Mucosa of rectum (tissue), 2 donors: ENCODE measurements around the gene TACC3.
A peak's percentile ranks its signal among the peaks of the same experiment; 100 is the strongest.

Experiments used
- H3K27ac ChIP-seq, 2 donors: one replicate each; pipeline ENCODE4 v1.7.0; 2013; ENCODE audit warnings: inconsistent platforms in 2 of 2, low read depth in 2 of 2, low read length in 2 of 2
- H3K27me3 ChIP-seq, 2 donors: one replicate each; pipeline ENCODE4 v1.7.0; 2013; ENCODE audit warnings: low read length in 2 of 2; ENCODE audit not compliant: control insufficient read depth in 2 of 2, insufficient read depth in 2 of 2
- H3K36me3 ChIP-seq, 2 donors: one replicate each; pipeline ENCODE4 v1.7.0; 2013; ENCODE audit warnings: low read length in 2 of 2; ENCODE audit not compliant: control insufficient read depth in 2 of 2, insufficient read depth in 2 of 2
- H3K4me1 ChIP-seq, 2 donors: one replicate each; pipeline ENCODE4 v1.7.0; 2013; ENCODE audit warnings: low read length in 2 of 2, mild to moderate bottlenecking in 1 of 2; ENCODE audit not compliant: control insufficient read depth in 2 of 2, insufficient read depth in 2 of 2
- H3K4me3 ChIP-seq, 2 donors: one replicate each; pipeline ENCODE4 v1.7.0; 2013; ENCODE audit warnings: low read length in 2 of 2
- H3K9ac ChIP-seq, 2 donors: one replicate each; pipeline ENCODE4 v1.7.0; 2013; ENCODE audit warnings: low read length in 2 of 2, low read depth in 1 of 2, mild to moderate bottlenecking in 1 of 2
- H3K9me3 ChIP-seq, 2 donors: one replicate each; pipeline ENCODE4 v1.7.0; 2013; ENCODE audit warnings: low read length in 2 of 2; ENCODE audit not compliant: control insufficient read depth in 2 of 2
- donor health status: healthy.
- donor health status: Normal muscosa, but diverticular disease.

The TACC3 gene

DNA sequence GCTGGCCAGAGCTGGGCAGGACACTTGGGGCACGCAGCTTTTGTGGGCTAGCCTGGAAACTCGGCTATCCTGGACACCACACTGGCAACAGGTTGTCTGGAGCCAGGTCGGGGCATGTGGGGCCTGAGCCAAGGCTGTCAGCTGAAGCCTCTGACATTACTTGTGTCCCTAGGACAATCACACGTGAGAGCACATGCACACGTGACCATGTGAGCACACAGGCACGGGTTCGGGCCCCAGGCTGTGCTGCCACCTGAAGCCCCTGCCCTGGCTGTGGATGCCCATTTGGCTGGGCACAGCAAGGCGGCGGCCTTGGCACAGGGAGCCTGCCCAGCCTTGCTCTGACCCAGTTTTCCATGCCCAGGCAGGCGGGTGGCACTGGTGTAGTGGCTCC, 63.1 kb downstream of the TACC3 start:
- Histone ChIP-seq H3K4me3 (no peak overlapping the region), H3K27me3 (peaks cover 0 to 3% of the 10 kb centered on the region in 2 donors), H3K4me1 (peaks cover 0 to 5% of the 10 kb centered on the region in 2 donors), H3K9ac (no peak overlapping the region), H3K9me3 (no peaks in the 10 kb centered on the region), H3K27ac (no peak overlapping the region), H3K36me3 (no peaks in the 10 kb centered on the region)

- H3K9ac ChIP-seq = no peak overlapping the region
- no peak overlapping the region for H3K27ac ChIP-seq
- H3K27me3 ChIP-seq = peaks cover 0 to 3% of the 10 kb centered on the region in 2 donors
- peaks cover 0 to 5% of the 10 kb centered on the region in 2 donors for H3K4me1 ChIP-seq
- H3K36me3 ChIP-seq = no peaks in the 10 kb centered on the region
- H3K4me3 ChIP-seq = no peak overlapping the region
- no peaks in the 10 kb centered on the region for H3K9me3 ChIP-seq
Observed at GRCh38 chr4:1784789-1785591, 63.7 kb downstream of the TACC3 start.

DNA sequence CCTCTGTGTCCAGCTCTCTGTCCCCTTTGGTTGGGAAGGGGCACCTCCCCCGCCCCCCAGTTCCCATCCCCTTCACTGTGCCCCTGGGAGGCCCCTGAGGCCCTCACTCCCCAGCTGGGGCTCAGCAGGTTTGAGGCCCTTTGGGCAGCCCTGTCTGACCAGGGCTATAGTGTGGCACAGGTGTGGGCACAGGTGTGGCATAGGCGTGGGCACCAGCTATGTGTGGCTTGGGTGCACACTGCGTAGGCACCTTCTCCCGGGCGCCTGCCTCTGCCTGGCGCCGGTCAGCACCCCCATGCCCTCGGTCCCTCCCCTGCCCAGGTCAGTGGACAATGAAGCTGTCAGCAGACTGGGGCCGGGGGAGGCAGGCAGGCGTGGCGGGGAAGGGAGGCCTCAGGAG, 64.3 kb downstream of the TACC3 start:
- Histone ChIP-seq H3K36me3 (no peaks in the 10 kb centered on the region), H3K27me3 (peaks cover 0 to 6% of the 10 kb centered on the region in 2 donors), H3K4me3 (no peak overlapping the region), H3K4me1 (peaks cover 0 to 5% of the 10 kb centered on the region in 2 donors), H3K27ac (no peak overlapping the region), H3K9me3 (no peaks in the 10 kb centered on the region), H3K9ac (no peak overlapping the region)

GRCh38 chr4:1786544-1787362, 65.4 kb downstream of the TACC3 start:
- Histone ChIP-seq H3K27ac (no peak overlapping the region), H3K4me1 (peaks cover 0 to 5% of the 10 kb centered on the region in 2 donors), H3K27me3 (peaks cover 0 to 9% of the 10 kb centered on the region in 2 donors), H3K9me3 (no peaks in the 10 kb centered on the region), H3K9ac (no peak overlapping the region), H3K4me3 (no peak overlapping the region), H3K36me3 (no peaks in the 10 kb centered on the region)

DNA sequence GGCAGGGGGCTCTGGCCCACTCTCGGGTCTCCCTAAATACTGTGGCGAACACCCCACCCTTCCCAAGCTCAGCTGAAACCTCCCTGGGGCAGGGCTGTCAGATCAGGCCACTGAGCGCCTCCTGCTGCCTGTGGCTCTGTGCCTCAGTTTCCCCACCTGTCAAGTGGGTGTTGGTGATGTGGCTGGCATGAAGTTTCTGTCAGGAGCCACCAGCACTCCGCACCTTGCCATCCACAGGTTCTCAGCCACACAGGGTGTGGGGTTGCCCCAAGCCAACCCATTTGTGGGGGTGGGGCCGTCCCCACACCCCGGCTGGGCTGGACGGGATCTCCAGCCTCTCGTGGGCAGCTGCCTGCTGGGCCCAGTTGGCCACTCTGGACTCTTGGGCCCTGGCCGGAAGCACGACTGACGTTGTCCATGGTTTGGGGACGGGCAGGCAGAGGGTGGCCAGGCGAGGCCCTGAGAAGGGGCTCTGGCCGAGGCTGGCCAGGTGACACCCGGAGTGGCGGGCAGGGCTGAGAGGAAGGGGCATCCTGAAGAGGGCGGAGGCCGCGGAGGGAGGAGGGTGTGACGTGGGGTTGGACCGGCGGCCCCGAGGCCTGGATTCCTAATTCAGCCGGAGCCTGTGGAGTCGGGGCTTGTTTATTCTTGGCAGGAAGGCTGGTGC, 66.2 kb downstream of the TACC3 start:
- H3K27me3 ChIP-seq = peaks cover 0 to 9% of the 10 kb centered on the region in 2 donors
- no peak overlapping the region for H3K27ac ChIP-seq
- no peaks in the 10 kb centered on the region for H3K9me3 ChIP-seq
- no peaks in the 10 kb centered on the region for H3K36me3 ChIP-seq
- H3K4me3 ChIP-seq = no peak overlapping the region
- peaks cover 0 to 5% of the 10 kb centered on the region in 2 donors for H3K4me1 ChIP-seq
- H3K9ac ChIP-seq = no peak overlapping the region

DNA sequence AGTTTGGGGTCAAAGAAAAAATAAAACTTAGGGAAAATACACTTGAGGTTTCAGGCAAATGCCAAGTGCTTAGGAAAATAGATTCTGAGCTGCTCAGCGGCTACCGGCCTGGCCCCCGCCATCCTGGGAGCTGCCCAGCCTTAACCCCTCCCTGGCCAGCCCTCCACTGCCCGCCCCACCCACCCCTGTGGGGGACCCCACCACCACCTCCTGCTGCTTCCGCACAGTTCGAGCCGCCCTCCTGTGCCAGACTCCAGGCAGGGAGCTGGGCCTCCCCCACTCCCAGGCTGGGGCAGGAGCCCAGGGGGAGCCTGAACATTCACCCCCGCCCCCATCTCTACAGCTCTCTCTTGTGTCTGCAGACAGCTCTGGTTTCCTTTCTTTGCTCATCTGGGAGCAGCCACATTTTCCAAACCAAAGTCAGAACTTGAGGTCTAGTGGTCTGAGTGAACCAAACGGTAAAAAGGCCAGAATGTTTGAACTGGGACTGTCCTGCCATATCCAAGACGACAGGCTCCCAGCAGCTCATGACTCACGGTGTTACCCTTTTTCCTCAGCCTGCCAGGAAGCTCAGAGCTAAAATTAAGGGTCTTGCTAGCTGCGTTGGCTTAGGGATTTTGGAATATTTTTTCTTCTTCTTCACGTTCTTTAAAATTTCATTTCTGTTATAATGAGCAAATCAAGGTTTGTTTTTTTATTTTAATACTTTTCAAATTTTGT, 67.1 kb downstream of the TACC3 start:
- Histone ChIP-seq H3K9me3 (no peaks in the 10 kb centered on the region), H3K4me1 (peaks cover 0 to 5% of the 10 kb centered on the region in 2 donors), H3K27ac (no peak overlapping the region), H3K4me3 (no peak overlapping the region), H3K27me3 (peaks cover 0 to 9% of the 10 kb centered on the region in 2 donors), H3K9ac (no peak overlapping the region), H3K36me3 (no peaks in the 10 kb centered on the region)

DNA sequence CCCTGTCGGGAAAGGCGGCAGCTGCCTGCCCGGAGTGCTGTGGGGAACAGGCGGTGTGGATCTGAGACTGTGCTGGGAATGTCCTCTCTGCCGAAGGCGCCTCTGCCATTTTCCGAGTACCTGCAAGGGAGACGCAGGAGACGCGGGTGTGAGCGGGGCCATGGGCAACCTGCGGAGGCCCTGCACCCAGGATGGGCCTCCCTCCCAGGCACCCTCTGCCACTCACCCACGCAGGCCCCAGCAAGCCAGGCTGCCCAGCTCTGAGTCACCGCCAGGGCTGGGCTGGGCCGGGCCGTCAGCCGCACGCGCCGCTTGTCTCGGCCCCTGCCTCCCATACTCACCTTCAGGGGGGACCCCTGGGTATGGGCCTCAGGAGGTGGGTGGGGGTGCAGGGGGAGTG, 68.2 kb downstream of the TACC3 start:
- no peak overlapping the region for H3K4me3 ChIP-seq
- H3K27ac ChIP-seq = no peak overlapping the region
- no peak overlapping the region for H3K9ac ChIP-seq
- H3K4me1 ChIP-seq = peaks cover 5 to 7% of the 10 kb centered on the region in 2 donors
- no peaks in the 10 kb centered on the region for H3K36me3 ChIP-seq
- peaks cover 0 to 9% of the 10 kb centered on the region in 2 donors for H3K27me3 ChIP-seq
- H3K9me3 ChIP-seq = no peaks in the 10 kb centered on the region

- Histone ChIP-seq H3K27ac (no peak overlapping the region), H3K4me3 (no peak overlapping the region), H3K36me3 (no peaks in the 10 kb centered on the region), H3K4me1 (peaks cover 4 to 7% of the 10 kb centered on the region in 2 donors), H3K27me3 (peaks cover 0 to 9% of the 10 kb centered on the region in 2 donors), H3K9me3 (no peaks in the 10 kb centered on the region), H3K9ac (no peak overlapping the region)
Observed at GRCh38 chr4:1790005-1790404, 68.7 kb downstream of the TACC3 start.

DNA sequence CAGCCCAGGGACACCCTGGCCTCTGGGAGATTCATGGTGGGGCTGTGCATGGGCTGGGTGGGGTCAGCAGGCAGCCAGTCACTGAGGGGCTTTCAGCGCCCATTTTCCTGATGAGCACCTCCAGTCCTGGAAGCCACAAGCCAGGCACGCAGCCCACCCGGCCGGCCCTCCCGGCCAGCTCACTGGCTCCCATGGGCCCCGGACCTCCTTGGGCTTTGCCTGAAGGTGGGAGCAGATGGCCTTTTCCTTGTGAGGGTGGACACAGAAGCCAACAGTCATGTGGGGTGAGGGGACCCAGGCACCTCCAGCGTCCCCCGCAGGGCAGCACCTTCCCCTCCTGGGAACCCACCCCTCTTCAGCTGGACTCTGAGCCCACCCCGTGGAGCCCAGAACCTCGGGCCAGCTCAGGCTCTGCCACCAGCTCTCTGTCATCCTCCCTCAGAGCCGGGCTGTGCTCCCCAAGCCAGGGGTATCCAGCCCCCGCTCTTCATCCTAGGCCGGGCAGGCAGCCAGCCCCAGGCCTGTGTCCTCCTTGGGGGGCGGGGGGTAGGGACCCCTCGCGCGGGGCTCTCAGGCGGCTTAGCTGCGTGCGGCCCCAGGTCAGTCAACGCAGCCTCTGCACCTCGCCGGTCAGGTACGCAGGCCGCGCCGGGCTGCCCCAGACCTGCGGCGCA, 71.0 kb downstream of the TACC3 start:
- no peaks in the 10 kb centered on the region for H3K9me3 ChIP-seq
- H3K27me3 ChIP-seq = peaks cover 3 to 12% of the 10 kb centered on the region in 2 donors
- peak overlapping the region; percentile 13 to 37 for H3K4me3 ChIP-seq
- H3K27ac ChIP-seq = peak overlapping the region in 1 of 2 donors; percentile 16
- peaks cover 20 to 24% of the 10 kb centered on the region in 2 donors for H3K4me1 ChIP-seq
- H3K9ac ChIP-seq = no peak overlapping the region
- H3K36me3 ChIP-seq = no peaks in the 10 kb centered on the region
